K562 (cell line): ENCODE results near the gene CHMP1A. TPM values are rescaled to one million over a fixed set of nuclear protein-coding genes. Genes with fewer than 3 reads are reported as not detected.
A peak's percentile ranks its signal among the peaks of the same experiment; 100 is the strongest.

Source experiments
- ATAC-seq: fragments of 200-7000 bp; cut with Tn5 transposase; 3 replicates; pipeline ENCODE4 v1.9.1; 2020; ENCODE audit warnings: moderate library complexity
- BruUV-seq: library from RNA; stranded (reverse); fragments of 400-500 nt; replicated peaks from 2 replicates; lab custom pipeline; 2021; lab: Mats Ljungman, UMichigan
- CTCF ChIA-PET: fragments of 300-600 bp; formaldehyde crosslinking; extraction: SDS; loops from one replicate; lab custom pipeline; 2021; ENCODE audit warnings: low intra/inter-chr PET ratio; lab: Yijun Ruan, JAX
- POLR2A ChIA-PET: fragments of 300-600, 350-650 bp; sonication (Branson Sonifier 250); formaldehyde crosslinking; extraction: SDS; loops from one replicate; lab custom pipeline; 2021; ENCODE audit warnings: antibody characterized with exemption, inconsistent platforms; lab: Yijun Ruan, JAX
- DNase-seq, 4 experiments: peaks; one replicate each; pipeline versions ENCODE4 v3.0.0 to v3.0.0-alpha.2; 2011 to 2018; ENCODE audit warnings: low spot score in 3 of 4, mixed read lengths in 3 of 4; ENCODE audit errors: extremely low read depth in 1 of 4
- FAIRE-seq: peaks from 2 replicates; lab custom pipeline; 2011; peaks lifted over from hg19 to GRCh38; lab: Jason Lieb, UNC
- H2AFZ ChIP-seq: 2 replicates; pipeline ENCODE4 v1.6.0; 2011; ENCODE audit warnings: low read depth, low read length, control low read depth, inconsistent platforms
- H3K27ac ChIP-seq: fragments of 200-600 bp; 3 replicates; pipeline ENCODE4 v1.8.0; 2011; ENCODE audit warnings: low read depth, mild to moderate bottlenecking, control low read depth, inconsistent platforms, low read length, moderate library complexity, mixed read lengths; ENCODE audit errors: extremely low read depth
- H3K27me3 ChIP-seq, 2 experiments: fragments of 300-600 bp in 1 of 2; 2 replicates in 1 of 2; 3 replicates in 1 of 2; pipeline versions ENCODE4 v1.6.0 to v1.8.0; 2011; ENCODE audit warnings: inconsistent platforms in 2 of 2, low read length in 2 of 2, mild to moderate bottlenecking in 1 of 2, mixed read lengths in 1 of 2, moderate library complexity in 1 of 2; ENCODE audit not compliant: control insufficient read depth in 2 of 2, insufficient read depth in 2 of 2
- H3K36me3 ChIP-seq: fragments of 300-600 bp; 3 replicates; pipeline ENCODE4 v1.8.0; 2011; ENCODE audit warnings: mild to moderate bottlenecking, low read length, inconsistent platforms; ENCODE audit not compliant: control insufficient read depth, insufficient read depth
- H3K4me1 ChIP-seq, 2 experiments: fragments of 200-600 bp in 1 of 2; replicated peaks in 1 of 2; 2 replicates in 1 of 2; 3 replicates in 1 of 2; pipeline versions ENCODE4 v1.5.1 to v1.8.0; 2011; ENCODE audit warnings: inconsistent platforms in 2 of 2, low read length in 2 of 2, mild to moderate bottlenecking in 1 of 2, mixed read lengths in 1 of 2, moderate library complexity in 1 of 2; ENCODE audit not compliant: control insufficient read depth in 2 of 2, insufficient read depth in 2 of 2
- H3K4me2 ChIP-seq: 2 replicates; pipeline ENCODE4 v1.6.1; 2011; ENCODE audit warnings: low read length, control low read depth, inconsistent platforms, mixed read lengths; ENCODE audit not compliant: insufficient read depth
- H3K4me3 ChIP-seq: fragments of 200-600 bp; sonication (generic), shearing (Covaris generic); 2 replicates; pipeline ENCODE4 v1.5.1; 2016; ENCODE audit warnings: control low read depth, inconsistent platforms
- H3K79me2 ChIP-seq: fragments of 200-600 bp; 3 replicates; pipeline ENCODE4 v1.8.0; 2011; ENCODE audit warnings: low read length, inconsistent platforms; ENCODE audit not compliant: control insufficient read depth, insufficient read depth
- H3K9ac ChIP-seq, 2 experiments: 2 replicates each; pipeline versions ENCODE4 v1.6.0 to v1.6.1; 2011; ENCODE audit warnings: low read depth in 2 of 2, low read length in 2 of 2, control low read depth in 1 of 2, inconsistent platforms in 1 of 2, mild to moderate bottlenecking in 1 of 2, mixed read lengths in 1 of 2; ENCODE audit not compliant: insufficient read depth in 1 of 2
- H3K9me1 ChIP-seq: one replicate; pipeline ENCODE4 v1.6.0; 2011; ENCODE audit warnings: inconsistent platforms, mild to moderate bottlenecking, low read length, moderate library complexity; ENCODE audit not compliant: control insufficient read depth, insufficient read depth
- H3K9me3 ChIP-seq: replicated peaks from 2 replicates; pipeline ENCODE4 v1.5.1; 2011; ENCODE audit warnings: low read depth, low read length, inconsistent platforms; ENCODE audit not compliant: control insufficient read depth, insufficient read depth
- H4K20me1 ChIP-seq: replicated peaks from 2 replicates; pipeline ENCODE4 v1.6.1; 2011; ENCODE audit warnings: low read length, inconsistent platforms, mixed read lengths; ENCODE audit not compliant: control insufficient read depth, insufficient read depth
- NFYB ChIP-seq: IDR thresholded peaks from 2 replicates; pipeline ENCODE4 v1.6.1; 2011; ENCODE audit warnings: mild to moderate bottlenecking, moderate library complexity; ENCODE audit not compliant: insufficient read length; ENCODE audit errors: extremely low read depth
- NR2C1 ChIP-seq, 2 experiments: fragments of 450-650 bp; IDR thresholded peaks; 2 replicates each; pipeline ENCODE4 v1.6.1; 2017; ENCODE audit warnings: mild to moderate bottlenecking in 2 of 2, antibody characterized with exemption in 1 of 2, inconsistent platforms in 1 of 2, missing compliant biosample characterization in 1 of 2, missing genetic modification characterization in 1 of 2
- POLR2A ChIP-seq: fragments of 450-650 bp; conservative IDR thresholded peaks from 2 replicates; pipeline ENCODE4 v1.6.1; 2016
- POLR2G ChIP-seq: fragments of 200-400 bp; formaldehyde crosslinking; IDR thresholded peaks from 2 replicates; pipeline ENCODE4 v1.6.1; 2017; ENCODE audit warnings: low read depth, mild to moderate bottlenecking, antibody characterized with exemption, low read length, moderate library complexity
- SP1 ChIP-seq: sonication (generic); formaldehyde crosslinking; IDR thresholded peaks from 2 replicates; pipeline ENCODE4 v1.8.1; 2022; ENCODE audit warnings: mild to moderate bottlenecking, missing genetic modification reagents
- ZNF316 ChIP-seq: fragments of 450-650 bp; IDR thresholded peaks from 2 replicates; pipeline ENCODE4 v1.6.1; 2016
- ZNF41 ChIP-seq: fragments of 250-450 bp; sonication (Bioruptor Pico); conservative IDR thresholded peaks from 2 replicates; pipeline ENCODE4 v1.4.0; 2020; ENCODE audit warnings: mild to moderate bottlenecking
- WGBS: fragments of 100-300 bp; shearing (Covaris generic); methylation state at CpG from one replicate; pipeline ENCODE4 v1.1.6; 2016; ENCODE audit warnings: low coverage, mixed read lengths; ENCODE audit not compliant: insufficient coverage; ENCODE audit errors: missing lambda C conversion rate; 5-methylcytosine and 5-hydroxymethylcytosine counted together
- in situ Hi-C: fragments of 300-500 bp; cut with MboI; formaldehyde crosslinking; loops from 4 replicates; pipeline ENCODE4 v1.15.0; 2018; ENCODE audit warnings: inconsistent platforms, mixed read lengths
- intact Hi-C: fragments of 100-400 bp; cut with micrococcal nuclease; formaldehyde crosslinking; loops from 2 replicates; pipeline ENCODE4 v1.14.2; 2022
- polyA plus RNA-seq, 8 experiments: library from polyadenylated mRNA; depleted of rRNA in 4 of 8; stranded (reverse) in 5 of 8; unstranded in 3 of 8; fragments of >200 nt; fragmentation: Nextera tagmentation in 2 of 8; fragmentation: Illumina TruSeq in 1 of 8; extraction: Ambion mirVana in 2 of 8; extraction: Trizol in 1 of 8; gene quantifications; 2 replicates each; pipeline versions ENCODE4 v1.2.1 to v1.2.3, GENCODE V29; 2011 to 2014; ENCODE audit warnings: inconsistent platforms in 1 of 8, missing spikeins in 1 of 8
- total RNA-seq, 7 experiments: library from RNA; depleted of rRNA in 6 of 7; stranded (reverse); fragments of >200 nt in 6 of 7; fragmentation: Illumina TruSeq in 2 of 7; extraction: Trizol in 2 of 7; gene quantifications; 2 replicates each; pipeline versions ENCODE4 v1.2.1 to v1.2.3, GENCODE V29; 2011 to 2021; ENCODE audit warnings: low replicate concordance in 1 of 7
- TF ChIP-seq, protein P1 (sequence below): IDR thresholded peaks from 2 replicates; pipeline ENCODE4 v1.6.1; 2016; ENCODE audit warnings: missing genetic modification characterization, missing compliant biosample characterization

CHMP1A gene
- total and polyA plus RNA-seq, 9 of the 15 experiments (the other 6 are each of a cell fraction or from before 2014, with no cell fraction given) = 0.83 to 79.9 (median 45.2) TPM

DNA sequence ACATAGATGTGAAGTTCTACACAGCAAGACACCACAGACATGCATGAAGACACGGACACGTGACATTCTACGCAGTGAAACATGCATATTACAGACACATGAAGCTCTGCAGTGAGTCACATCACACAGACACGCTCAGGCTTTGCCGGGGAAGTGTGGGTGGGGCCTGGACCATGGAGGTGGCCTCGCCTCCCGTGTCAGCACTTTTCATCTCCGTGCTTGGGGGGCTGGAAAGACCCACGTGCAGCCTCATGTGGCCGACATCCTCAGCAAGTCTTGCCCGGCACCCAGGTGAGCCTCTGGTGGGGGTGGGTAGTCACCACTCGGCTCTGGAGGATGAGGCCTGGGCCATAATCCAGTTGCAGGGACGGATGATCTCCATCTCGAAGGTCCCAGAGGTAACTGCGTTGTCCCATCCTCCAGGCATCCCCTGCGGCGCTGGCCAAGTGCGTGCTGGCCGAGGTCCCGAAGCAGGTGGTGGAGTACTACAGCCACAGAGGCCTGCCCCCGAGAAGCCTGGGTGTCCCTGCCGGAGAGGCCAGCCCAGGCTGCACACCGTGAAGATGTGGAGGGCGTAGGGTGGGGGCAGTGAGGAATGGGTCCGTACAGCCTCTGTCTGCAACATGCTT lies 61.3 kb downstream of the CHMP1A start:
- no peak overlapping the region for H3K4me3 ChIP-seq
- in situ Hi-C loops (loop anchor here (10.0 kb wide), 1 partner anchor 269 kb away; no protein-coding TSS in a partner anchor), intact Hi-C loops (no loop called here)
- BruUV-seq = TSS peak; percentile 29
- DNase-seq (no peak), ATAC-seq (no peak; the same call in 2 of the 3 replicates), FAIRE-seq (no peak)
- WGBS = 81% methylated on average over 20 of the region's 25 CpGs
- peak overlapping the region in 1 of 2 experiments; percentile 26; a peak in 1 of 4 replicates for H3K9ac ChIP-seq
- TF ChIP-seq SP1 (CRISPR knock-in tag) = no peak
- TF ChIP-seq ZNF316 = peak; percentile 53
- TF ChIP-seq, protein P1, sequence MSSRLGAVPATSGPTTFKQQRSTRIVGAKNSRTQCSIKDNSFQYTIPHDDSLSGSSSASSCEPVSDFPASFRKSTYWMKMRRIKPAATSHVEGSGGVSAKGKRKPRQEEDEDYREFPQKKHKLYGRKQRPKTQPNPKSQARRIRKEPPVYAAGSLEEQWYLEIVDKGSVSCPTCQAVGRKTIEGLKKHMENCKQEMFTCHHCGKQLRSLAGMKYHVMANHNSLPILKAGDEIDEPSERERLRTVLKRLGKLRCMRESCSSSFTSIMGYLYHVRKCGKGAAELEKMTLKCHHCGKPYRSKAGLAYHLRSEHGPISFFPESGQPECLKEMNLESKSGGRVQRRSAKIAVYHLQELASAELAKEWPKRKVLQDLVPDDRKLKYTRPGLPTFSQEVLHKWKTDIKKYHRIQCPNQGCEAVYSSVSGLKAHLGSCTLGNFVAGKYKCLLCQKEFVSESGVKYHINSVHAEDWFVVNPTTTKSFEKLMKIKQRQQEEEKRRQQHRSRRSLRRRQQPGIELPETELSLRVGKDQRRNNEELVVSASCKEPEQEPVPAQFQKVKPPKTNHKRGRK (tag) = no peak
- TF ChIP-seq ZNF41 (CRISPR knock-in tag) = no peak
- no peak for TF ChIP-seq NR2C1 (IDR thresholded peaks at IDR 0.05)
- TF ChIP-seq NR2C1 (tag; IDR thresholded peaks at IDR 0.05) = no peak
- no peak for TF ChIP-seq NFYB
- TF ChIP-seq POLR2G = peak; percentile 28; the same call in 1 of the 2 replicates
- peak; percentile 33; the same call in 1 of the 2 replicates for TF ChIP-seq POLR2A
- no peaks in the 10 kb centered on the region for H4K20me1 ChIP-seq
- ChIA-PET CTCF (no interaction called here), POLR2A (interaction anchor here (0.5 kb wide), 1 partner anchor 89 kb away, joined by 3 read pairs; no protein-coding TSS in a partner anchor)
- no peaks in the 10 kb centered on the region for H3K9me1 ChIP-seq
- H3K27me3 ChIP-seq = no peaks in the 10 kb centered on the region
- no peak overlapping the region for H2AFZ ChIP-seq
- peaks cover 0 to 50% of the 10 kb centered on the region in 2 experiments; a peak in 2 of 5 replicates for H3K4me1 ChIP-seq
- no peaks in the 10 kb centered on the region for H3K9me3 ChIP-seq
- H3K4me2 ChIP-seq = no peak overlapping the region
- no peak overlapping the region; the same call in 2 of the 3 replicates for H3K27ac ChIP-seq
- H3K79me2 ChIP-seq = no peaks in the 10 kb centered on the region
- H3K36me3 ChIP-seq = peaks cover 29% of the 10 kb centered on the region; the same call in 2 of the 3 replicates
